Activated T-cell treated with anti-CD3 and anti-CD28 coated beads for 1 hour (primary cell): ENCODE data around the gene MRTFA.
"Not testable (repeated sequence)": the region's sequence is repeated elsewhere in the genome, so short reads cannot be mapped to it uniquely, and the experiment has no call there.

Experiments
- DNase-seq: peaks from one replicate; pipeline ENCODE4 v3.0.0-alpha.2; 2020; ENCODE audit warnings: low read depth

MRTFA gene

GRCh38 chr22:40554023-40554422 is 82.5 kb downstream of the MRTFA start:
- not testable (repeated sequence) for DNase-seq

- no peak for DNase-seq
Measured at GRCh38 chr22:40553014-40553554, 83.4 kb downstream of the MRTFA start.

- DNase-seq: no peak
Measured at GRCh38 chr22:40552070-40552469, 84.4 kb downstream of the MRTFA start.

GRCh38 chr22:40547729-40548143 is 88.8 kb downstream of the MRTFA start:
- DNase-seq: no peak

GRCh38 chr22:40544758-40545157 is 91.8 kb downstream of the MRTFA start:
- no peak for DNase-seq

DNA sequence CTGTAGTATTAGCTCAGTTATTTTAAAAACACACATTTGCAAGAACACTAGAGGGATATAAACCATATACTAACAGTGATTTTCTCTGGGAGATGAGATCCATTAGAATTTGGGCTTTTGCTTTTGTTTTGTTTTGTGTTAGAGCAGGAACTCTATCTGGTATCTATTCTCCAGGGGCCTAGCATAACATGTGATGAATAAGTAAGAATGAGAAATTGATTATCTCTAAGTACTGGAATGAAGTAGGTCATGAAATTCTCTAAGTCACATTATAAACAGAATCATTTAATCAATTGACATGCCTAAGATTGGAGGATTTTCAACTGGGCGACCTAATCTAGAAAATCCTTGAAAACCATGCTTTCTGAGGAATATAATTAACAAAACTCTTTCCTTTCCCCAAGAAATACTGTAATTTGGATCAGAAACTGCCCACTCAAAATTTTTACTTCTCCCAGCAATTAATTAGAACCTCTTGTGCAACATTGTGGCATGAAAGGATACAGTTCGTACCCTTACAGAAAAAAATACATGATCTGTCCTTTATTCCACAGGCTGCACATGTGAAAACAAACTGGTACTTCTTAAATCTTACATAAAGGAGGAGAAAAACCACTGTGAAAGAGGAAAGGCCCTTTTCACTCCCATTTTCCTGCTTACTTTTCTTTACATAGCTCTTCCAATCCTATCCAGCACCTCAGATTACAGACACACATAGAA is 93.5 kb downstream of the MRTFA start:
- DNase-seq: no peak

DNA sequence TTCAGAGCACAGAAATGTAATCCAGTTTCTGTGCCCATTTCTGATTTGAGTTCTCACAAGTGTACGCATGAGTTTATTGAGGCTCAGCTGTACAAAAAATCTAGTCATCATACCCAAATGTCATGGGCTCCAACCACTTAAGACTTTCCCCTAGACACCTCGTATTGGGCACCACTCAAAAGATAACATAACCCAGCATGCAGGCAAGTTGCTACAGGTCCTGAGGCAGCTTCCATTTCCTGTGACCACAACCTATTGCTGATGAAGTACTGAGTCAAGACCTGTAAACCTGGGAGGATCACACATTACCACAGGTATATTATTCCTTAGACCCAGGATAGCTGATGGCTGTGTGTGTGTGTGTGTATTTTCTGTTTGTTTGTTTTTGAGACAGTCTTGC is 95.2 kb downstream of the MRTFA start:
- no peak for DNase-seq

- DNase-seq: no peak
Measured at GRCh38 chr22:40540265-40540664, 96.3 kb downstream of the MRTFA start.

- not testable (repeated sequence) for DNase-seq
Measured at GRCh38 chr22:40536149-40536548, 100.4 kb downstream of the MRTFA start.

GRCh38 chr22:40535642-40536041 is 100.9 kb downstream of the MRTFA start:
- DNase-seq: no peak

DNA sequence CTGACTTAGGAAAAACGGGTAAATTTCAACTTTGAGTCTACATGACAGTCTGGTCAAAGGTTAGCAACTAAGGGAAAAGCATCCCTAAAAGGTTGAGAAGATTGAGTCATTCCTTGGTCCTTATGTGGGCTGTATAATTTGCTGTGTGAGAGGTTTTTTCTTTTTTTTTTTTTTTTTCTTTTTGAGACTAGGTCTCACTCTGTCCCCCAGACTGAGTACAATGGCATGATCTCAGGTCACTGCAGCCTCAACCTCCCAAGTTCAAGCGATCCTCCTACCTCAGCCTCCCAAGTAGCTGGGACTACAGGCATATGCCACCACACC is 101.4 kb downstream of the MRTFA start:
- no peak for DNase-seq

DNA sequence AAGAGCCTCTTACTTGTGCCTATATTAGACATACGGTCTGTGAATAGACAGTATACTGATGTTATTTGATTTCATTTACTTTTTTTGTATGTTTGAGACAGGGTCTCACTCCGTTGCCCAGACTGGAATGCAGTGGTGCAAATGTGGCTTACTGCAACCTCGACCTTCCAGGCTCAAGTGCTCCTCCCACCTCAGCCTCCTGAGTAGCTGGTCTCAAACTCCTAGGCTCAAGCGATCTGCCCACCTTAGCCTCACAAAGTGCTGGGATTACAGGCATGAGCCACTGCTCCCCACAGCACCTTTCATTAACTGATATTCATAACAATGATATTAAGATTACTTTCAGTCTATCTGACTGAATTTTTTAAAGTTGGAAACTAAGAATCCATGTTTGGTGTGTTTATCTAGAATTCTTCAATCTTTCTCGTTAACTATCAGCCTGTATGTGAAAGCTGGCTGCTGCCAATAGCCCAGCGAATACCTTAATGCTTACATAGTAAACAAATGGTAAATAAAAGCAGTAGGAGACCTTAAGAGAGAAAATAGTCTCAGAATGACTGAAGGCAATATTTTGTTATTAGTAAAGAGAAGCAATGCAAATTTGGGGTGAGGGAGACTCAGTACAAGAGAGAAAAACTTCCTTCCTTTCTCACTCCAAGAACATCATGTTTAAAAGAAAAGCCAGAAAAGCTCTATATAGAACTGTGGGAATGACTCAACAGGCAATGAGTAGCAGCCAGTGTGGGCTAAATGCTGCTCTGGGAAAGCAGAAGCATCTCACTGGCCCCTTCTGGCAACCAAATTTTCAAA is 101.9 kb downstream of the MRTFA start:
- no peak for DNase-seq

- peak; percentile 19 for DNase-seq
Measured at GRCh38 chr22:40533712-40534378, 102.7 kb downstream of the MRTFA start.

- DNase-seq: no peak
Measured at GRCh38 chr22:40531951-40532900, 104.3 kb downstream of the MRTFA start.

- not testable (repeated sequence) for DNase-seq
Measured at GRCh38 chr22:40530391-40530790, 106.1 kb downstream of the MRTFA start.

GRCh38 chr22:40529821-40530220 is 106.7 kb downstream of the MRTFA start:
- no peak for DNase-seq

DNA sequence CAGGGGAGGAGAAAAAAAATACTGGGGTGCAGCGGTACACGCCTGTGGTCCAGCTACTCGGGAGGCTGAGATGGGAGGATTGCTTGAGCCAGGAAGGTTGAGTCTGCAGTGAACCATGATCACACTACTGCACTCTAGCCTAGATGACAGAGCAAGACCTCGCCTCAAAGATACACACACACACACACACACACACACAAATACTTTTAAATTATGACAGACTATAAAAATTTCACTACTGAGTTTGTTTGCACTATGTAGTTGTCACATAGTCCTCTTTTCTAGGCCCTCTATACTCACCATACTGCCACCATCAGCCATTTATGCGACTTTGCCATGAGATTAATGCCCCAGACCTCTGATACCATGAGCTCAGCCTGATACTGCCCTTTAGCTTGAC is 109.6 kb downstream of the MRTFA start:
- no peak for DNase-seq

DNA sequence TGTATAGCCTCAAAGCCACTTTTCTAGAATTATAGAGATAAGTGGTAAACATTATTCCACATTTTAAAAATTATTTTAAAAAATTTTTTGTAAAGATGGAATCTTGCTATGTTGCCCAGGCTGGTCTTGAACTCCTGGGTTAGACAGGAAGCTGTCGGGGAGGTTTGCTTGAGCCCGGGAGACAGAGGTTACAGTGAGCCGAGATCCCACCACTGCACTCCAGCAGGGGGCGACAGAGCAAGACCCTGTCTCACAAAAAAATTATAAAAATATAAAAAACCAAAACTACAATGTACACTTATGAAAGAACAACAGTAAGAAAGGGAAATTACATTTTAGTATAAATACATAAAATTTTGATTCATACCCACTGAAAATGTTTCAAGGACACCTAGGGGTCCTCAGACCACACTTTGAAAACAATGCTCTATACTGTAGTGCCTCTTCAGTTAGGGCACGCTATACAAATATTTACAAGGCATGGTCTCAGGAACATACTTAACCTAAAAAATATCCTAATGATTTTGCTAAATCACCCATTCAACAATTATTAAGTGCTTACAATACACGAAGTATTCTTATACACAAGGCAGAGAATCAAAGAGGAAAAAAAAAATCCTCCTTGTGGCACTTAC is 111.2 kb downstream of the MRTFA start:
- DNase-seq: peak; percentile 73

DNA sequence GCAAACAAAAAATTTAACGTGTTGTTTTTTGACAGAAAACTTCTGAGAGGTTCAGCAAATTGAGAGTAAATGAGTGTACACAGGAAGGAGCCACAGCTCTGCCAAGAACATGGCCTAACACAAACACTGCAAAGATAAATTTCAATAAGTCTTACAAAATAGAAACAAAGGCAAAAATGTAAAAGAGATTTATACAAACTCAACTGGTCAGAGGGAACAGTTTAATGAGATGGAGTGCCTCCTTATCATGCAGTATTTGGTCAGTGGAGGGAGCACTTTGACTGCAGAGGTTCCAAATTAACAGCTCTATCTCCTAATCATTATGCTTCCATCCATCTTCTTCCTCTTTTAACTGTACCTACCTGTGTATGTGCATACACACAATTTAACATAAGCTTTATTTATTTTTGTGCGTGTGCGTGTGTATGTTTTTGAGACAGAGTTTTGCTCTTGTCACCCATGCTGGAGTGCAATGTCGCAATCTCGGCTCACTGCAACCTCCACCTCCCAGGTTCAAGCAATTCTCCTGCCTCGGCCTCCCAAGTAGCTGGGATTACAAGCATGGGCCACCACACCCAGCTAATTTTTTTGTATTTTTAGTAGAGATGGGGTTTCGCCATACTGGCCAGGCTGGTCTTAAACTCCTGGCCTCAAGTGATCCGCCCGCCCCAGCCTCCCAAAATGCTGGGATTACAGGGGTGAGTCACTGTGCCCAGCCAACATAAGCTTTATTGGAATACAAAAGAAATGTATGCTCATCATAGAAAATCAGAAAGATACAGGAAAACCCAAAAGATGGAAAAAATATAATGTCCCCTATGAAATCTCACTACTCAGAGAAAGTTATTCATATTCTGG is 111.9 kb downstream of the MRTFA start:
- DNase-seq: no peak

- no peak for DNase-seq
Measured at GRCh38 chr22:40522141-40522540, 114.4 kb downstream of the MRTFA start.
